ENCODE measurements around the gene FARSB. TPM values are rescaled to one million over a fixed set of nuclear protein-coding genes. Genes with fewer than 3 reads are reported as not detected.
A peak's percentile ranks its signal among the peaks of the same experiment; 100 is the strongest.

The FARSB gene
- total and polyA plus RNA-seq, 8 donors: 12.4 to 26.5 (median 23.5) TPM

- DNase-seq (no peak), ATAC-seq (no peak)
- Histone ChIP-seq H3K27ac (peak overlapping the region in 1 of 2 donors; percentile 74), H3K9me3 (no peaks in the 10 kb centered on the region), H3K4me1 (peaks cover 7 to 28% of the 10 kb centered on the region in 2 donors), H3K27me3 (peaks cover 8 to 30% of the 10 kb centered on the region in 2 donors), H3K36me3 (no peaks in the 10 kb centered on the region), H3K4me3 (no peak overlapping the region)
- intact Hi-C loops (cut with DNase I): no loop called here
- TF ChIP-seq CTCF (IDR thresholded peaks at IDR 0.05): no peak
These were observed 12.7 kb upstream of the FARSB start for GRCh38 chr2:222668494-222669154.

- no peak for TF ChIP-seq CTCF (IDR thresholded peaks at IDR 0.05)
- H3K4me3 ChIP-seq: no peak overlapping the region
- H3K36me3 ChIP-seq: no peaks in the 10 kb centered on the region
- H3K9me3 ChIP-seq: no peaks in the 10 kb centered on the region
- H3K27me3 ChIP-seq: no peaks in the 10 kb centered on the region
- no peak overlapping the region for H3K27ac ChIP-seq
- intact Hi-C loops (cut with DNase I): no loop called here
- peaks cover 0 to 4% of the 10 kb centered on the region in 2 donors for H3K4me1 ChIP-seq
- ATAC-seq: no peak
- DNase-seq: no peak
These were observed 7.6 kb upstream of the FARSB start for GRCh38 chr2:222663479-222663878.

GRCh38 chr2:222656526-222657446, 894 bp upstream of the FARSB start:
- TF ChIP-seq CTCF (IDR thresholded peaks at IDR 0.05): no peak
- intact Hi-C loops (cut with DNase I): no loop called here
- Histone ChIP-seq H3K36me3 (no peaks in the 10 kb centered on the region), H3K4me3 (peak overlapping the region; percentile 84 to 100), H3K4me1 (peaks cover 11 to 40% of the 10 kb centered on the region in 2 donors), H3K27ac (peak overlapping the region; percentile 91 to 93), H3K27me3 (no peaks in the 10 kb centered on the region), H3K9me3 (no peaks in the 10 kb centered on the region)
- DNase-seq (no peak), ATAC-seq (peak; percentile 4)

- no peak overlapping the region for H3K27ac ChIP-seq
- H3K4me3 ChIP-seq: no peak overlapping the region
- H3K27me3 ChIP-seq: no peaks in the 10 kb centered on the region
- no peak for TF ChIP-seq CTCF (IDR thresholded peaks at IDR 0.05)
- H3K36me3 ChIP-seq: peaks cover 0 to 3% of the 10 kb centered on the region in 2 donors
- intact Hi-C loops (cut with DNase I): no loop called here
- H3K9me3 ChIP-seq: no peaks in the 10 kb centered on the region
- H3K4me1 ChIP-seq: peaks cover 11 to 40% of the 10 kb centered on the region in 2 donors
- no peak for DNase-seq
- no peak for ATAC-seq
These were observed 2.6 kb downstream of the FARSB start for GRCh38 chr2:222653280-222653679.

Data from left lung (tissue), 10 donors.